Hepatocyte (in vitro differentiated cells): ENCODE measurements around the gene CLEC2B. TPM values are rescaled to one million over a fixed set of nuclear protein-coding genes. Genes with fewer than 3 reads are reported as not detected.

Source experiments
- DNase-seq: peaks from one replicate; pipeline ENCODE4 v3.0.0-alpha.2; 2016; ENCODE audit warnings: low spot score
- H2AFZ ChIP-seq: fragments of 200-600 bp; sonication (generic); 2 replicates; pipeline ENCODE4 v1.6.0; 2016; ENCODE audit warnings: antibody characterized with exemption, mild to moderate bottlenecking
- H3K27ac ChIP-seq: fragments of 200-600 bp; sonication (generic); 2 replicates; pipeline ENCODE4 v1.5.1; 2016; ENCODE audit warnings: mild to moderate bottlenecking
- H3K27me3 ChIP-seq: fragments of 200-600 bp; sonication (generic); 2 replicates; pipeline ENCODE4 v1.6.1; 2016
- H3K36me3 ChIP-seq: fragments of 200-600 bp; sonication (generic); replicated peaks from 2 replicates; pipeline ENCODE4 v1.5.1; 2016; ENCODE audit warnings: low read depth; ENCODE audit not compliant: insufficient read depth
- H3K4me1 ChIP-seq: fragments of 200-600 bp; sonication (generic); 2 replicates; pipeline ENCODE4 v1.5.1; 2016; ENCODE audit warnings: mild to moderate bottlenecking, moderate library complexity; ENCODE audit not compliant: insufficient read depth
- H3K4me2 ChIP-seq: fragments of 200-600 bp; sonication (generic); 2 replicates; pipeline ENCODE4 v1.6.0; 2016
- H3K4me3 ChIP-seq: fragments of 200-600 bp; sonication (generic); 2 replicates; pipeline ENCODE4 v1.5.1; 2016; ENCODE audit warnings: mild to moderate bottlenecking
- H3K79me2 ChIP-seq: fragments of 200-600 bp; sonication (generic); 2 replicates; pipeline ENCODE4 v1.6.0; 2017; ENCODE audit warnings: mild to moderate bottlenecking
- H3K9me2 ChIP-seq: fragments of 200-600 bp; sonication (generic); replicated peaks from 2 replicates; pipeline ENCODE4 v1.6.0; 2017; ENCODE audit warnings: mild to moderate bottlenecking; ENCODE audit not compliant: insufficient read depth
- H3K9me3 ChIP-seq: fragments of 200-600 bp; sonication (generic); 2 replicates; pipeline ENCODE4 v1.5.1; 2016; ENCODE audit warnings: low read depth, mild to moderate bottlenecking
- H4K20me1 ChIP-seq: fragments of 200-600 bp; sonication (generic); 2 replicates; pipeline ENCODE4 v1.6.0; 2016; ENCODE audit warnings: mild to moderate bottlenecking; ENCODE audit not compliant: insufficient read depth, poor library complexity, severe bottlenecking
- CTCF ChIP-seq: fragments of 200-600 bp; sonication (generic); IDR thresholded peaks from 2 replicates; pipeline ENCODE4 v1.5.1; 2016; ENCODE audit warnings: antibody characterized with exemption, mild to moderate bottlenecking; ENCODE audit not compliant: poor library complexity
- EZH2 ChIP-seq: fragments of 200-600 bp; sonication (generic); IDR thresholded peaks from 2 replicates; pipeline ENCODE4 v1.6.1; 2016; ENCODE audit warnings: antibody characterized with exemption, mild to moderate bottlenecking, borderline replicate concordance
- EZH2phosphoT487 ChIP-seq: fragments of 200-600 bp; sonication (generic); IDR thresholded peaks from one replicate; pipeline ENCODE4 v1.6.1; 2018; ENCODE audit warnings: antibody characterized with exemption, mild to moderate bottlenecking, low read depth, moderate library complexity; ENCODE audit not compliant: unreplicated experiment, severe bottlenecking
- WGBS: methylation state at CpG from one replicate; pipeline ENCODE4 v1.1.6; 2016; ENCODE audit warnings: low lambda C conversion rate; ENCODE audit errors: missing lambda C conversion rate; 5-methylcytosine and 5-hydroxymethylcytosine counted together
- polyA plus RNA-seq: library from polyadenylated mRNA; unstranded; fragments of >200 nt; fragmentation: Nextera tagmentation; extraction: Ambion mirVana; gene quantifications from 2 replicates; pipeline ENCODE4 v1.2.1, GENCODE V29; 2016
- total RNA-seq: library from RNA; depleted of rRNA; stranded (reverse); fragments of >200 nt; gene quantifications from 2 replicates; pipeline ENCODE4 v1.2.3, GENCODE V29; 2014

The CLEC2B gene
- total and polyA plus RNA-seq, 2 experiments from 2014 or later = 4.9 to 5.7 TPM

- 65% methylated on average over 7 of the region's 7 CpGs for WGBS
- TF ChIP-seq CTCF = no peak
- no peak for TF ChIP-seq EZH2
- no peak for TF ChIP-seq EZH2phosphoT487
- no peaks in the 10 kb centered on the region for H3K27me3 ChIP-seq
- H3K4me3 ChIP-seq = no peak overlapping the region
- peaks cover 26% of the 10 kb centered on the region for H3K4me1 ChIP-seq
- H3K27ac ChIP-seq = peak overlapping the region; percentile 75
- H3K9me3 ChIP-seq = no peaks in the 10 kb centered on the region
- H3K9me2 ChIP-seq = no peaks in the 10 kb centered on the region
- H3K79me2 ChIP-seq = no peaks in the 10 kb centered on the region
- H3K4me2 ChIP-seq = peak overlapping the region; percentile 36
- no peaks in the 10 kb centered on the region for H3K36me3 ChIP-seq
- H2AFZ ChIP-seq = peak overlapping the region; percentile 49
- H4K20me1 ChIP-seq = no peaks in the 10 kb centered on the region
- DNase-seq = no peak
These were observed 33.5 kb upstream of the CLEC2B start for GRCh38 chr12:9902539-9903228.

GRCh38 chr12:9900930-9901329, 31.8 kb upstream of the CLEC2B start:
- H3K4me2 ChIP-seq = no peak overlapping the region

GRCh38 chr12:9899209-9899608, 30.1 kb upstream of the CLEC2B start:
- peaks cover 26% of the 10 kb centered on the region for H3K4me1 ChIP-seq
- no peak overlapping the region for H3K4me2 ChIP-seq
- H3K9me3 ChIP-seq = no peaks in the 10 kb centered on the region
- no peaks in the 10 kb centered on the region for H4K20me1 ChIP-seq
- H2AFZ ChIP-seq = no peak overlapping the region
- no peaks in the 10 kb centered on the region for H3K9me2 ChIP-seq
- WGBS = 91% methylated on average over 2 of the region's 2 CpGs
- TF ChIP-seq EZH2 = no peak
- TF ChIP-seq CTCF = no peak
- no peak for TF ChIP-seq EZH2phosphoT487
- H3K4me3 ChIP-seq = no peak overlapping the region
- no peaks in the 10 kb centered on the region for H3K79me2 ChIP-seq
- no peak overlapping the region for H3K27ac ChIP-seq
- no peaks in the 10 kb centered on the region for H3K36me3 ChIP-seq
- no peaks in the 10 kb centered on the region for H3K27me3 ChIP-seq
- DNase-seq = no peak

More at GRCh38 chr12:9900930-9901329, 31.8 kb upstream of the CLEC2B start:
- Histone ChIP-seq H2AFZ (no peak overlapping the region), H3K79me2 (no peaks in the 10 kb centered on the region), H3K27ac (peak overlapping the region; percentile 75), H3K4me1 (peaks cover 26% of the 10 kb centered on the region), H3K36me3 (no peaks in the 10 kb centered on the region), H3K4me3 (no peak overlapping the region), H3K27me3 (no peaks in the 10 kb centered on the region), H4K20me1 (no peaks in the 10 kb centered on the region), H3K9me3 (no peaks in the 10 kb centered on the region), H3K9me2 (no peaks in the 10 kb centered on the region)
- TF ChIP-seq CTCF = no peak
- TF ChIP-seq EZH2 = no peak
- no peak for TF ChIP-seq EZH2phosphoT487
- no peak for DNase-seq
- WGBS = 76% methylated on average over 2 of the region's 2 CpGs
